Vagina (tissue), 2 donors: ENCODE data around the gene DDX31.

Source experiments
- CTCF ChIP-seq, 3 experiments: fragments of 450-650 bp in 2 of 3; fragments of 200-600 bp in 1 of 3; sonication (generic) in 1 of 3; IDR thresholded peaks; one replicate each; pipeline ENCODE4 v1.5.1; 2017 to 2019; ENCODE audit warnings: antibody characterized with exemption in 3 of 3, mild to moderate bottlenecking in 2 of 3, moderate library complexity in 2 of 3
- POLR2A ChIP-seq, 2 donors: fragments of 450-650 bp; IDR thresholded peaks; one replicate each; pipeline ENCODE4 v1.6.1; 2017; ENCODE audit warnings: antibody characterized with exemption in 2 of 2, mild to moderate bottlenecking in 2 of 2, moderate library complexity in 2 of 2
- POLR2AphosphoS5 ChIP-seq, 2 donors: sonication (generic); formaldehyde crosslinking; IDR thresholded peaks; one replicate each; pipeline ENCODE4 v1.9.0; 2017; ENCODE audit warnings: antibody characterized with exemption in 2 of 2, mild to moderate bottlenecking in 2 of 2, low read depth in 1 of 2; ENCODE audit not compliant: insufficient read depth in 1 of 2

GRCh38 chr9:132634327-132634726, 35.5 kb downstream of the DDX31 start:
- no peak for TF ChIP-seq CTCF (IDR thresholded peaks at IDR 0.05)
- no peak for TF ChIP-seq POLR2A (IDR thresholded peaks at IDR 0.05)
- TF ChIP-seq POLR2AphosphoS5 (IDR thresholded peaks at IDR 0.05; ENCODE audit: insufficient read depth in 1 of 2, low read depth in 1 of 2), result no peak
